Stomach (tissue), 4 donors: ENCODE data around the gene NFIC.

Source experiments
- EP300 ChIP-seq: sonication (generic); formaldehyde crosslinking; IDR thresholded peaks from one replicate; pipeline ENCODE4 v1.6.1; 2017; ENCODE audit warnings: antibody characterized with exemption
- POLR2A ChIP-seq, 4 donors: fragments of 450-650 bp; IDR thresholded peaks; one replicate each; pipeline ENCODE4 v1.6.1; 2016; ENCODE audit warnings: antibody characterized with exemption in 4 of 4, control low read depth in 2 of 4, mild to moderate bottlenecking in 1 of 4, moderate library complexity in 1 of 4
- TF ChIP-seq, protein P1 (sequence below), 7 experiments: fragments of 450-650 bp in 4 of 7; fragments of 200-600 bp in 3 of 7; sonication (generic) in 3 of 7; IDR thresholded peaks; one replicate each; pipeline ENCODE4 v1.5.1; 2016 to 2019; ENCODE audit warnings: antibody characterized with exemption in 7 of 7, control low read depth in 2 of 7, mild to moderate bottlenecking in 1 of 7

DNA sequence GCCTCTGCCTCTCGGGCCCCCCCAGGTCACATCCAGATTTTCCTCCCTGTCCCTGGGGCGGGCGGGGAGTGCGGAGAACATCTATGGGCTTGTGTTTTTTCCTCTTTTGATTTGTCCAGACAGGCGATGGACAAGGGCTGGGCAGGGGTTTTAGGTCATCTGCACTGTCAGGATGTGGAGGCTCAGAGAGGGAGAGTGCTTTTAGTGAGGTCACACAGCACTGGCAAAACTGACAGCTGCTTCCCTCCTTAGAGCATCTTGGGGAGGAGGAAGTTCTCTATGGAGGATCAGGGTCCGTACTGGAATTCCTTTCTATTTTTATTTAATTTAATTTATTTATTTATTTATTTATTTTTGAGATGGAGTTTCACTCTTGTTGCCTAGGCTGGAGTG, 38.9 kb downstream of the NFIC start:
- TF ChIP-seq, protein P1, sequence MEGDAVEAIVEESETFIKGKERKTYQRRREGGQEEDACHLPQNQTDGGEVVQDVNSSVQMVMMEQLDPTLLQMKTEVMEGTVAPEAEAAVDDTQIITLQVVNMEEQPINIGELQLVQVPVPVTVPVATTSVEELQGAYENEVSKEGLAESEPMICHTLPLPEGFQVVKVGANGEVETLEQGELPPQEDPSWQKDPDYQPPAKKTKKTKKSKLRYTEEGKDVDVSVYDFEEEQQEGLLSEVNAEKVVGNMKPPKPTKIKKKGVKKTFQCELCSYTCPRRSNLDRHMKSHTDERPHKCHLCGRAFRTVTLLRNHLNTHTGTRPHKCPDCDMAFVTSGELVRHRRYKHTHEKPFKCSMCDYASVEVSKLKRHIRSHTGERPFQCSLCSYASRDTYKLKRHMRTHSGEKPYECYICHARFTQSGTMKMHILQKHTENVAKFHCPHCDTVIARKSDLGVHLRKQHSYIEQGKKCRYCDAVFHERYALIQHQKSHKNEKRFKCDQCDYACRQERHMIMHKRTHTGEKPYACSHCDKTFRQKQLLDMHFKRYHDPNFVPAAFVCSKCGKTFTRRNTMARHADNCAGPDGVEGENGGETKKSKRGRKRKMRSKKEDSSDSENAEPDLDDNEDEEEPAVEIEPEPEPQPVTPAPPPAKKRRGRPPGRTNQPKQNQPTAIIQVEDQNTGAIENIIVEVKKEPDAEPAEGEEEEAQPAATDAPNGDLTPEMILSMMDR (IDR thresholded peaks at IDR 0.05) = no peak
- no peak for TF ChIP-seq EP300
- no peak for TF ChIP-seq POLR2A (IDR thresholded peaks at IDR 0.05)
